B cell (primary cell): ENCODE measurements around the gene STXBP6. TPM values are rescaled to one million over a fixed set of nuclear protein-coding genes. Genes with fewer than 3 reads are reported as not detected.

Experiments used
- ATAC-seq: fragments of 200-7000 bp; cut with Tn5 transposase; one replicate; pipeline ENCODE4 v1.10.0; 2021; ENCODE audit warnings: low read depth, mild to moderate bottlenecking, moderate number of reproducible peaks, moderate library complexity
- CTCF ChIA-PET: fragments of 350-600 bp; sonication (Branson Sonifier 250); formaldehyde crosslinking; loops from one replicate; lab custom pipeline; 2021; ENCODE audit warnings: antibody characterized with exemption, inconsistent platforms; lab: Charles Lee
- POLR2A ChIA-PET: fragments of 350-600 bp; sonication (Branson Sonifier 250); formaldehyde crosslinking; loops from one replicate; lab custom pipeline; 2021; ENCODE audit warnings: antibody characterized with exemption; lab: Charles Lee
- DNase-seq: peaks from one replicate; pipeline ENCODE4 v3.0.0; 2013
- H2AFZ ChIP-seq: 2 replicates; pipeline ENCODE4 v1.6.1; 2012; ENCODE audit warnings: mild to moderate bottlenecking, low read depth, low read length; ENCODE audit not compliant: insufficient read depth, poor library complexity, severe bottlenecking
- H3K27ac ChIP-seq, 2 donors: 1 replicate in 1 of 2; 2 replicates in 1 of 2; pipeline ENCODE4 v1.5.1; 2012 to 2013; ENCODE audit warnings: low read length in 2 of 2, mild to moderate bottlenecking in 2 of 2, moderate library complexity in 1 of 2
- H3K27me3 ChIP-seq, 4 experiments: fragments of 200-600 bp in 1 of 4; sonication (generic) in 1 of 4; replicated peaks in 1 of 4; 1 replicate in 2 of 4; 2 replicates in 2 of 4; pipeline versions ENCODE4 v1.6.1 to v1.7.0; 2013 to 2016; ENCODE audit warnings: low read length in 3 of 4, mild to moderate bottlenecking in 2 of 4, mixed read lengths in 1 of 4, moderate library complexity in 1 of 4; ENCODE audit not compliant: insufficient read depth in 4 of 4, control insufficient read depth in 3 of 4; ENCODE audit errors: control extremely low read depth in 1 of 4
- H3K36me3 ChIP-seq, 2 experiments: replicated peaks in 1 of 2; 1 replicate in 1 of 2; 2 replicates in 1 of 2; pipeline versions ENCODE4 v1.6.1 to v1.7.1; 2013; ENCODE audit warnings: low read length in 1 of 2; ENCODE audit not compliant: insufficient read depth in 2 of 2, control insufficient read depth in 1 of 2; ENCODE audit errors: control extremely low read depth in 1 of 2, extremely low read depth in 1 of 2
- H3K4me1 ChIP-seq, 2 donors: fragments of 200-600 bp in 1 of 2; sonication (generic) in 1 of 2; 1 replicate in 1 of 2; 2 replicates in 1 of 2; pipeline versions ENCODE4 v1.5.1 to v1.6.1; 2013 to 2017; ENCODE audit warnings: low read length in 2 of 2; ENCODE audit not compliant: control insufficient read depth in 2 of 2, insufficient read depth in 2 of 2
- H3K4me2 ChIP-seq: replicated peaks from 2 replicates; pipeline ENCODE3; 2012; ENCODE audit warnings: mild to moderate bottlenecking, low read depth, low read length; ENCODE audit not compliant: poor library complexity, severe bottlenecking
- H3K4me3 ChIP-seq, 5 experiments: fragments of 200-600 bp in 1 of 5; sonication (generic) in 1 of 5; 1 replicate in 3 of 5; 2 replicates in 2 of 5; pipeline versions ENCODE4 v1.5.1 to v1.7.0; 2011 to 2016; ENCODE audit warnings: low read length in 4 of 5, mild to moderate bottlenecking in 4 of 5, low read depth in 2 of 5, control low read depth in 1 of 5, moderate library complexity in 1 of 5; ENCODE audit not compliant: insufficient read depth in 1 of 5; ENCODE audit errors: control extremely low read depth in 1 of 5, extremely low read depth in 1 of 5
- H3K79me2 ChIP-seq: fragments of 200-600 bp; sonication (generic); one replicate; pipeline ENCODE4 v1.6.0; 2016; ENCODE audit warnings: low read length; ENCODE audit not compliant: control insufficient read depth, insufficient read depth
- H3K9ac ChIP-seq: fragments of 200-600 bp; sonication (generic); 2 replicates; pipeline ENCODE4 v1.6.1; 2017; ENCODE audit warnings: mild to moderate bottlenecking, low read length, moderate library complexity
- H3K9me3 ChIP-seq, 3 donors: one replicate each; pipeline versions ENCODE4 v1.6.1 to v1.7.1; 2013; ENCODE audit warnings: low read length in 2 of 3; ENCODE audit not compliant: control insufficient read depth in 2 of 3, insufficient read depth in 1 of 3; ENCODE audit errors: control extremely low read depth in 1 of 3
- H4K20me1 ChIP-seq: 2 replicates; pipeline ENCODE4 v1.6.0; 2012; ENCODE audit warnings: mild to moderate bottlenecking, low read length; ENCODE audit not compliant: insufficient read depth, control insufficient read depth, poor library complexity, severe bottlenecking
- H3K27ac Mint-ChIP-seq: one replicate; pipeline ENCODE4 v1.8.0; 2021; ENCODE audit warnings: mixed read lengths
- H3K27me3 Mint-ChIP-seq: one replicate; pipeline ENCODE4 v1.8.0; 2021; ENCODE audit warnings: mixed read lengths
- H3K4me1 Mint-ChIP-seq: one replicate; pipeline ENCODE4 v1.8.0; 2021; ENCODE audit warnings: mixed read lengths
- H3K4me3 Mint-ChIP-seq: one replicate; pipeline ENCODE4 v1.8.0; 2021; ENCODE audit warnings: mixed read lengths
- H3K9me3 Mint-ChIP-seq: one replicate; pipeline ENCODE4 v1.8.0; 2022; ENCODE audit warnings: mixed read lengths; ENCODE audit not compliant: insufficient read depth
- EZH2 ChIP-seq: IDR thresholded peaks from 2 replicates; pipeline ENCODE4 v1.6.1; 2012; ENCODE audit warnings: borderline replicate concordance, low read depth, mild to moderate bottlenecking, moderate library complexity, low read length; ENCODE audit not compliant: insufficient read depth, poor library complexity, severe bottlenecking
- WGBS: methylation state at CpG from one replicate; pipeline ENCODE4 v1.1.5; 2013; ENCODE audit warnings: missing lambda C conversion rate; ENCODE audit not compliant: insufficient coverage; 5-methylcytosine and 5-hydroxymethylcytosine counted together
- intact Hi-C: fragments of 100-400 bp; cut with micrococcal nuclease; formaldehyde crosslinking; loops from one replicate; pipeline ENCODE4 v1.10.0; 2022
- polyA plus RNA-seq: library from polyadenylated mRNA; depleted of rRNA; stranded (reverse); fragments of >200 nt; gene quantifications from 2 replicates; pipeline ENCODE4 v1.2.3, GENCODE V29; 2012
- total RNA-seq, 2 donors: library from RNA; stranded (reverse); fragments of 120-200 nt in 1 of 2; gene quantifications; 1 replicate in 1 of 2; 2 replicates in 1 of 2; pipeline versions ENCODE4 v1.2.3 to v1.2.4, GENCODE V29; 2013 to 2022
- TF ChIP-seq, protein P1 (sequence below): fragments of 200-600 bp; IDR thresholded peaks from one replicate; pipeline ENCODE4 v1.8.0; 2022; ENCODE audit warnings: antibody characterized with exemption, mild to moderate bottlenecking

STXBP6 gene
- total and polyA plus RNA-seq, 2 donors (not counting 1 experiment from before 2014, with no cell fraction given) = 0.01 TPM; not detected in 1

DNA sequence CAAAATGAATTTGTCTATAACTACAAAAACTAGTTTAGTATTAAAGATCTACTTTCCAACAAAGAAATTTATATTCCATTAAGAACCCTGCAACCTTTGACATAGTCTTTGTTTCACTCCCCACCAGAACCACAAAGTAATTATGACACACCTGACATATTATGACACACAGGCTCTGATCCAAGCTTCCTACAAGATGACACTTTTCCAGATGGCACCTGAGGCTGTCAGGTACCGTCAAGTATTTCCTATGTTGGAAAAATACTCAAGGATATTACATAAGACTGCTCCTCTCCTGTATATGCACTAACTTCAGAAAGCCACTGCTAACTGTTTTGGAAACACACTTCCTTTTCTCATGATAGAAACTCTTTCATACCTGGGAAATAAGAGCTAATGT lies 38.9 kb downstream of the STXBP6 start:
- intact Hi-C loops = no loop called here
- Histone ChIP-seq H2AFZ (no peak overlapping the region), H3K27me3 (no peaks in the 10 kb centered on the region), H3K36me3 (no peaks in the 10 kb centered on the region), H3K9me3 (no peaks in the 10 kb centered on the region), H3K9ac (no peak overlapping the region), H3K79me2 (no peaks in the 10 kb centered on the region), H4K20me1 (no peaks in the 10 kb centered on the region), H3K4me2 (no peak overlapping the region), H3K27ac (no peak overlapping the region), H3K4me1 (no peaks in the 10 kb centered on the region), H3K4me3 (no peak overlapping the region)
- ATAC-seq = no peak
- Mint-ChIP-seq H3K27ac (no peak overlapping the region), H3K27me3 (peaks cover 7% of the 10 kb centered on the region), H3K4me1 (no peaks in the 10 kb centered on the region), H3K9me3 (no peaks in the 10 kb centered on the region), H3K4me3 (no peak overlapping the region)
- no peak for DNase-seq
- TF ChIP-seq, protein P1, sequence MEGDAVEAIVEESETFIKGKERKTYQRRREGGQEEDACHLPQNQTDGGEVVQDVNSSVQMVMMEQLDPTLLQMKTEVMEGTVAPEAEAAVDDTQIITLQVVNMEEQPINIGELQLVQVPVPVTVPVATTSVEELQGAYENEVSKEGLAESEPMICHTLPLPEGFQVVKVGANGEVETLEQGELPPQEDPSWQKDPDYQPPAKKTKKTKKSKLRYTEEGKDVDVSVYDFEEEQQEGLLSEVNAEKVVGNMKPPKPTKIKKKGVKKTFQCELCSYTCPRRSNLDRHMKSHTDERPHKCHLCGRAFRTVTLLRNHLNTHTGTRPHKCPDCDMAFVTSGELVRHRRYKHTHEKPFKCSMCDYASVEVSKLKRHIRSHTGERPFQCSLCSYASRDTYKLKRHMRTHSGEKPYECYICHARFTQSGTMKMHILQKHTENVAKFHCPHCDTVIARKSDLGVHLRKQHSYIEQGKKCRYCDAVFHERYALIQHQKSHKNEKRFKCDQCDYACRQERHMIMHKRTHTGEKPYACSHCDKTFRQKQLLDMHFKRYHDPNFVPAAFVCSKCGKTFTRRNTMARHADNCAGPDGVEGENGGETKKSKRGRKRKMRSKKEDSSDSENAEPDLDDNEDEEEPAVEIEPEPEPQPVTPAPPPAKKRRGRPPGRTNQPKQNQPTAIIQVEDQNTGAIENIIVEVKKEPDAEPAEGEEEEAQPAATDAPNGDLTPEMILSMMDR = no peak
- TF ChIP-seq EZH2 = no peak
- no CpG with 5 or more reads among the region's 1 CpG for WGBS
- POLR2A ChIA-PET = no interaction called here
- CTCF ChIA-PET = no interaction called here

DNA sequence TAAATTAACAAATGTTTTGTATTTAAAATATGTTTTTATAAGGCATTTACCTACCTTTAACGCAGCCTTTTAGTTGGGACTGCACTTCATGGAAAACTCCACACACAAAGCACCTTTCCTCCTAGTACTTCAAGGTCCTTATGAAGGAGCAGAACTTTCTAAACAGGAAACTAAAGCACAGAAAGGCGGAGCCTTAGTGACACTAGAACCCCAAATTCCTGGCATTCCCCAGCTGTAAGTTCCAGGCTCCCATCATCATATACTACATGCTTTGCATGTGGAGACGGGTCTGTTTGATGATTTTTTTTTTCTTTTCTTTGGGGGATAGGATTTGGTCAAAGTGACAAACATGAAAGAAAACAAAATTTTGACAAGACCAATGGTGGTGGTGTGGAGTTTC lies 39.5 kb downstream of the STXBP6 start:
- H3K4me2 ChIP-seq = no peak overlapping the region
- WGBS = 86% methylated on average over 1 of the region's 3 CpGs
- H3K27ac Mint-ChIP-seq = no peak overlapping the region
- ATAC-seq (no peak), DNase-seq (no peak)
- H3K27ac ChIP-seq = no peak overlapping the region
- H3K9me3 Mint-ChIP-seq = no peaks in the 10 kb centered on the region
- no peaks in the 10 kb centered on the region for H3K79me2 ChIP-seq
- H3K4me3 ChIP-seq = no peak overlapping the region
- H3K4me1 Mint-ChIP-seq = no peaks in the 10 kb centered on the region
- H3K4me3 Mint-ChIP-seq = no peak overlapping the region
- no peak overlapping the region for H2AFZ ChIP-seq
- CTCF ChIA-PET = no interaction called here
- H3K9ac ChIP-seq = no peak overlapping the region
- no peaks in the 10 kb centered on the region for H3K36me3 ChIP-seq
- H3K4me1 ChIP-seq = no peaks in the 10 kb centered on the region
- no peak for TF ChIP-seq EZH2
- TF ChIP-seq, protein P1 = no peak
- no peaks in the 10 kb centered on the region for H3K27me3 ChIP-seq
- no peaks in the 10 kb centered on the region for H3K9me3 ChIP-seq
- no peaks in the 10 kb centered on the region for H4K20me1 ChIP-seq
- POLR2A ChIA-PET = no interaction called here
- H3K27me3 Mint-ChIP-seq = peaks cover 7% of the 10 kb centered on the region
- intact Hi-C loops = no loop called here
